Activated naive CD4-positive, alpha-beta T cell treated with anti-CD3 and anti-CD28 coated beads, Interleukin-2, amount 10 ng/mL, durations not matched to agents 7 days and 5 days (primary cell): ENCODE measurements around the gene CLSTN1.
"Not testable (repeated sequence)": the region's sequence is repeated elsewhere in the genome, so short reads cannot be mapped to it uniquely, and the experiment has no call there.

ENCODE experiments used
- CTCF ChIA-PET: fragments of 350-600 bp; sonication (Branson Sonifier 250); formaldehyde crosslinking; loops from one replicate; lab custom pipeline; 2021; ENCODE audit warnings: antibody characterized with exemption; lab: Charles Lee
- DNase-seq: peaks from one replicate; pipeline ENCODE4 v3.0.0-alpha.2; 2020
- H3K27ac Mint-ChIP-seq: one replicate; pipeline ENCODE4 v1.8.0; 2021; ENCODE audit warnings: mild to moderate bottlenecking, moderate library complexity, mixed read lengths
- H3K27me3 Mint-ChIP-seq: one replicate; pipeline ENCODE4 v1.8.0; 2021; ENCODE audit warnings: mild to moderate bottlenecking, mixed read lengths
- H3K36me3 Mint-ChIP-seq: one replicate; pipeline ENCODE4 v1.8.0; 2021; ENCODE audit warnings: mixed read lengths
- H3K4me1 Mint-ChIP-seq: one replicate; pipeline ENCODE4 v1.8.0; 2021; ENCODE audit warnings: mixed read lengths
- H3K4me3 Mint-ChIP-seq: one replicate; pipeline ENCODE4 v1.8.0; 2021; ENCODE audit warnings: mild to moderate bottlenecking, moderate library complexity, mixed read lengths
- H3K9me3 Mint-ChIP-seq: one replicate; pipeline ENCODE4 v1.8.0; 2021; ENCODE audit warnings: mixed read lengths

CLSTN1 gene

GRCh38 chr1:9749361-9749760 is 74.4 kb downstream of the CLSTN1 start:
- CTCF ChIA-PET = no interaction called here
- DNase-seq = no peak
- no peaks in the 10 kb centered on the region for H3K27me3 Mint-ChIP-seq
- H3K27ac Mint-ChIP-seq = no peak overlapping the region
- peaks cover 44% of the 10 kb centered on the region for H3K36me3 Mint-ChIP-seq
- H3K9me3 Mint-ChIP-seq = no peaks in the 10 kb centered on the region
- H3K4me1 Mint-ChIP-seq = no peaks in the 10 kb centered on the region
- no peak overlapping the region for H3K4me3 Mint-ChIP-seq

- H3K4me3 Mint-ChIP-seq, H3K9me3 Mint-ChIP-seq, DNase-seq, CTCF ChIA-PET, H3K27ac Mint-ChIP-seq, H3K4me1 Mint-ChIP-seq, H3K27me3 Mint-ChIP-seq: not testable (repeated sequence)
- peaks cover 52% of the 10 kb centered on the region for H3K36me3 Mint-ChIP-seq
These were observed 75.4 kb downstream of the CLSTN1 start for GRCh38 chr1:9748391-9748790.

- no peak overlapping the region for H3K27ac Mint-ChIP-seq
- no peaks in the 10 kb centered on the region for H3K4me1 Mint-ChIP-seq
- H3K36me3 Mint-ChIP-seq = peaks cover 57% of the 10 kb centered on the region
- no peaks in the 10 kb centered on the region for H3K9me3 Mint-ChIP-seq
- DNase-seq = no peak
- CTCF ChIA-PET = interaction anchor here (1.1 kb wide), 1 partner anchor 120 kb away, joined by 5 read pairs; no protein-coding TSS in a partner anchor
- H3K27me3 Mint-ChIP-seq = no peaks in the 10 kb centered on the region
- no peak overlapping the region for H3K4me3 Mint-ChIP-seq
These were observed 77.1 kb downstream of the CLSTN1 start for GRCh38 chr1:9746651-9747050.

- Mint-ChIP-seq H3K36me3 (peaks cover 53% of the 10 kb centered on the region), H3K4me1 (no peaks in the 10 kb centered on the region), H3K27me3 (no peaks in the 10 kb centered on the region), H3K27ac (no peak overlapping the region), H3K4me3 (no peak overlapping the region), H3K9me3 (no peaks in the 10 kb centered on the region)
- DNase-seq = no peak
- CTCF ChIA-PET = interaction anchor here (1.1 kb wide), 1 partner anchor 120 kb away, joined by 5 read pairs; no protein-coding TSS in a partner anchor
These were observed 77.6 kb downstream of the CLSTN1 start for GRCh38 chr1:9746211-9746610.

GRCh38 chr1:9744106-9744799 is 79.5 kb downstream of the CLSTN1 start:
- CTCF ChIA-PET = interaction anchor here (0.6 to 0.9 kb wide), 2 partner anchors 41 to 48 kb away, joined by 3 read pairs; no protein-coding TSS in a partner anchor
- H3K27ac Mint-ChIP-seq = no peak overlapping the region
- no peak for DNase-seq
- no peaks in the 10 kb centered on the region for H3K4me1 Mint-ChIP-seq
- no peaks in the 10 kb centered on the region for H3K27me3 Mint-ChIP-seq
- peaks cover 52% of the 10 kb centered on the region for H3K36me3 Mint-ChIP-seq
- H3K9me3 Mint-ChIP-seq = no peaks in the 10 kb centered on the region
- no peak overlapping the region for H3K4me3 Mint-ChIP-seq

DNA sequence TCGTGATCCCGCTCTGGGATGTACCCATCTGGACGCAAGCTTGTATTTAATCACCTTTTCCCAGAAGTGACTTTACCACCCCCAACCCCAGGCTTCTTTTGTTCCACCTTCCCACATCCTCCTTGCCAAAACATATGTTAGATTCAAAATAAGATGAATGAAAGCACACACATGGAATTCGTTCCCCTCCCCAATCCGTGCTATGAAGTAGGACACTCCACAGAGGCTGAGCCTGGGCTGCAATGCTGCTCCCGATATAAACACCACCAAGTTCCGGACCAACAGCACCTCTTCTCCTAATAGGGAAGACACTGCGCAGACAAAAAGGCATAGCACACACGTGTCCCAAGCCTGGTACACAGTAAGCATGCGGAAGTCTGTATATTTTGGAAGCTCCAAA is 86.1 kb downstream of the CLSTN1 start:
- no peak overlapping the region for H3K27ac Mint-ChIP-seq
- DNase-seq = no peak
- CTCF ChIA-PET = interaction anchor here (1.5 kb wide), 1 partner anchor 131 kb away, joined by 4 read pairs; no protein-coding TSS in a partner anchor
- H3K4me3 Mint-ChIP-seq = no peak overlapping the region
- peaks cover 28% of the 10 kb centered on the region for H3K4me1 Mint-ChIP-seq
- H3K36me3 Mint-ChIP-seq = peaks cover 67% of the 10 kb centered on the region
- H3K9me3 Mint-ChIP-seq = no peaks in the 10 kb centered on the region
- H3K27me3 Mint-ChIP-seq = peaks cover 4% of the 10 kb centered on the region

DNA sequence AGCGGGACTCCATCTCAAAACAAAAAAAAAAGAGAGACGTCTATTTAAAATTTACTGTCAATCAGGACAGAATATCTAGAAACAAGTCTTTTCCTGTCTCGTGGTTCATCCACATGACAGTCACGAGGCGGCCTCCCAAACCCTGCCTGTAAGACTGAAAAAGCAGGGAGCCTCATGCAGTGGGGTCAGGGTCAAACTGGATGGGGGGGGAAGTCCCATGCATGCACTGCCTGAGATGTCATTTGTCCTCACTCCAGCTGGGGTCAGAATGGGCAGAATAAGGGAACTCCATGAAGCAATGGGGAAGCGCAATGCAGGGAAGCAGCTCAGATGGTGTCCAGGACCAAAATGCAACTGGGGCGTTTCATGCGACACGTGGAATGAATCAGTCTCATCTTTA is 86.7 kb downstream of the CLSTN1 start:
- no peak for DNase-seq
- CTCF ChIA-PET = interaction anchor here (1.5 kb wide), 1 partner anchor 131 kb away, joined by 4 read pairs; no protein-coding TSS in a partner anchor
- H3K9me3 Mint-ChIP-seq = no peaks in the 10 kb centered on the region
- H3K4me1 Mint-ChIP-seq = peaks cover 34% of the 10 kb centered on the region
- H3K27ac Mint-ChIP-seq = no peak overlapping the region
- H3K36me3 Mint-ChIP-seq = peaks cover 71% of the 10 kb centered on the region
- peaks cover 4% of the 10 kb centered on the region for H3K27me3 Mint-ChIP-seq
- no peak overlapping the region for H3K4me3 Mint-ChIP-seq

GRCh38 chr1:9736241-9736640 is 87.5 kb downstream of the CLSTN1 start:
- peaks cover 41% of the 10 kb centered on the region for H3K4me1 Mint-ChIP-seq
- DNase-seq = no peak
- CTCF ChIA-PET = no interaction called here
- H3K36me3 Mint-ChIP-seq = peaks cover 72% of the 10 kb centered on the region
- no peak overlapping the region for H3K4me3 Mint-ChIP-seq
- peak overlapping the region; percentile 65 for H3K27ac Mint-ChIP-seq
- H3K27me3 Mint-ChIP-seq = peaks cover 7% of the 10 kb centered on the region
- H3K9me3 Mint-ChIP-seq = no peaks in the 10 kb centered on the region

- H3K4me3 Mint-ChIP-seq = no peak overlapping the region
- H3K27ac Mint-ChIP-seq = peak overlapping the region; percentile 65
- no peak for DNase-seq
- peaks cover 44% of the 10 kb centered on the region for H3K4me1 Mint-ChIP-seq
- H3K9me3 Mint-ChIP-seq = no peaks in the 10 kb centered on the region
- H3K27me3 Mint-ChIP-seq = peaks cover 7% of the 10 kb centered on the region
- H3K36me3 Mint-ChIP-seq = peaks cover 76% of the 10 kb centered on the region
- CTCF ChIA-PET = no interaction called here
These were observed 88.0 kb downstream of the CLSTN1 start for GRCh38 chr1:9735800-9736199.

DNA sequence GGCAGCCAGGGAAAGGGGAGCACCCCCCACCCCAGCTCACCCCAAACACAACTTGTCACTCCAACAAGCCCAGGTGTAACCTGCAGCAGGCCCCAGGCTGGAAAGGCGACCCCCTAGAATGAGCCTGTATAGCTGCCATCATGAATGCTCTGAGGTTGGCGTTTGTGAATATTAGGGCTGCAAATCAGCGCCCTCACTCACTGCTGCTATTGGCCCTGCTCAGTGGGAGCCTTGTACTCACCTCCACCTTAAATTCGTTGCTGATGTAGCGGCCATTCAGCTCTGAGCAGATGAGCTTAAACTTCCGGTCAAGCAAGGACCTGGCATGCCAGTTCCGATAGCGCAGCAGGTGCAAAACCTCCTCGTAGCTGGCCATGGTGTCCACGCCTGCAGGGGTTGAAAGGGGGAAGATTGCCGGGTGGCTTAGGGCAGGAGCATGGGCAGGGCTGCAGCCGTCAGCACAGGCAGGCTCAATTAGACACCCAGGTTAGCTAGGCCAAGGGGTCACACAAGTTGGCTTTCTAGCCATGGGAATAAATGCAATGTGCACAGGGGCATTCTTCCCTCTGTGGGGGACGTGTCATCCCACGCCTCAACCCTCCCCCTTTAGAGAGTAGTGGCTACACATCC is 90.5 kb downstream of the CLSTN1 start:
- peaks cover 7% of the 10 kb centered on the region for H3K27me3 Mint-ChIP-seq
- no peaks in the 10 kb centered on the region for H3K9me3 Mint-ChIP-seq
- peak overlapping the region; percentile 88 for H3K27ac Mint-ChIP-seq
- no peak overlapping the region for H3K4me3 Mint-ChIP-seq
- CTCF ChIA-PET = no interaction called here
- peaks cover 66% of the 10 kb centered on the region for H3K4me1 Mint-ChIP-seq
- DNase-seq = peak; percentile 22
- H3K36me3 Mint-ChIP-seq = peaks cover 82% of the 10 kb centered on the region

DNA sequence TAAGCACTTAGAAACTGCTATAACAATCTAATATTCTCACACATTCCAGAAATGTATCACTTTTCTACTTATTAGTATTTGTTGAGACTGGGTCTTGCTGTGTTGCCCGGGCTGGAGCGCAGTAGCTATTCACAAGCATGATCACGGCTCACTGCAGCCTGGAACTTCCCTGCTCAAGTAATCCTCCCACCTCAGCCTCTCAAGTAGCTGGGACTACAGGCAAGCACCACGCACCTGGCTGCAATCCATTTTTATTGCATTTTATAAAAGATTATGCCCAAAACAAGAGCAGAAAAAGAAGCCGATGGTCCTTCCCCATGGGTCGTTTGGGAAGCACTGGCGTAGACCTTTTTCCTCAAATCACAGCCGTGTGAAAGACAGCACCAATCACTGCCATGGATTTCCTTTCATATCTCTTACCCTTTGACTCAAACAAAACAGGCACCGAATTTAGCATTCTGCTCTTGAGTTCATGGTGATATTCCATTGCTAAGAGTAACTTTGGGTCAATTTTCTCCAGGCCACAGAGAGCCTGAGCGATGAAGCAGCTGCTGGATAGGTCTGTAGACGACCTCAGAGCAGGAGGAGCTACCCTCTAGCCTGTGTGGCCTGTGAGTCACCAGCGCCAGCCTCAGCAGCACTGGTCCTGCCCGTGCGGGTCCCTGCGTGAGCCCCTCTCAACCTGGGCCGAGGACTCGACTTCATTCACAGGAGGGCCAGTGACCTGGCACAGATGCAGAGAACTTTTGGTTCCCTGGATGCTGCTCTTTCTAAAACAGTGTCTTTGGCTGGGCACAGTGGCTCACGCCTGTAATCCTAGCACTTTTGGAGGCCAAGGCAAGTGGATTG is 91.4 kb downstream of the CLSTN1 start:
- peaks cover 7% of the 10 kb centered on the region for H3K27me3 Mint-ChIP-seq
- no peak overlapping the region for H3K4me3 Mint-ChIP-seq
- peaks cover 68% of the 10 kb centered on the region for H3K4me1 Mint-ChIP-seq
- no peaks in the 10 kb centered on the region for H3K9me3 Mint-ChIP-seq
- H3K27ac Mint-ChIP-seq = peak overlapping the region; percentile 88
- CTCF ChIA-PET = interaction anchor here (1.1 kb wide), 2 partner anchors 11 to 15 kb away, joined by 3 read pairs; no protein-coding TSS in a partner anchor
- peaks cover 82% of the 10 kb centered on the region for H3K36me3 Mint-ChIP-seq
- DNase-seq = peak; percentile 21

DNA sequence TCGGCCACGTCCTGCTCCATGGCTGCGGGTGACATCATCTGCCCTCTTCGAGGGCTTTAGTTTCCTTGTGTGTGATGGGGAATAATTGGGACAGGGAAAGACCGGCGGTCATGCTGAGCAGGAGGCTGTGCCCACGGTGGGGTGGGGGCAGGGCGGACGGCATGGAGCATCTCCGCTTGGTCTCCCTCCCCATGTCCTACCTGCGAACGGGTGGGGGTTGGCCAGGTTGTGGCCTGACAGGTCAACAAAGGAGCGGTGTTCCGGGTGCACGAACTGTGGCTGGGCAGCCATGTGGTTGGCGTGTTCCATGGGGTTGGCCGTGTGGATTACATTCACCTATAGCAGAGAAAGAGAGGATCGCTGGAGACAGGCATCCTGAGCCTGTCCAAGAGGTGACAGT is 92.2 kb downstream of the CLSTN1 start:
- H3K9me3 Mint-ChIP-seq = no peaks in the 10 kb centered on the region
- H3K27me3 Mint-ChIP-seq = peaks cover 7% of the 10 kb centered on the region
- CTCF ChIA-PET = interaction anchor here (1.1 kb wide), 2 partner anchors 10 to 14 kb away, joined by 3 read pairs; no protein-coding TSS in a partner anchor
- H3K27ac Mint-ChIP-seq = peak overlapping the region; percentile 88
- H3K36me3 Mint-ChIP-seq = peaks cover 90% of the 10 kb centered on the region
- H3K4me1 Mint-ChIP-seq = peaks cover 71% of the 10 kb centered on the region
- H3K4me3 Mint-ChIP-seq = no peak overlapping the region
- DNase-seq = no peak

GRCh38 chr1:9731051-9731537 is 92.7 kb downstream of the CLSTN1 start:
- H3K4me1 Mint-ChIP-seq = peaks cover 73% of the 10 kb centered on the region
- no peaks in the 10 kb centered on the region for H3K9me3 Mint-ChIP-seq
- H3K27me3 Mint-ChIP-seq = peaks cover 7% of the 10 kb centered on the region
- no peak overlapping the region for H3K4me3 Mint-ChIP-seq
- CTCF ChIA-PET = no interaction called here
- H3K27ac Mint-ChIP-seq = peak overlapping the region; percentile 91
- peaks cover 89% of the 10 kb centered on the region for H3K36me3 Mint-ChIP-seq
- DNase-seq = peak; percentile 21
